ENCODE data around the gene DCUN1D3.

DCUN1D3 gene

DNA sequence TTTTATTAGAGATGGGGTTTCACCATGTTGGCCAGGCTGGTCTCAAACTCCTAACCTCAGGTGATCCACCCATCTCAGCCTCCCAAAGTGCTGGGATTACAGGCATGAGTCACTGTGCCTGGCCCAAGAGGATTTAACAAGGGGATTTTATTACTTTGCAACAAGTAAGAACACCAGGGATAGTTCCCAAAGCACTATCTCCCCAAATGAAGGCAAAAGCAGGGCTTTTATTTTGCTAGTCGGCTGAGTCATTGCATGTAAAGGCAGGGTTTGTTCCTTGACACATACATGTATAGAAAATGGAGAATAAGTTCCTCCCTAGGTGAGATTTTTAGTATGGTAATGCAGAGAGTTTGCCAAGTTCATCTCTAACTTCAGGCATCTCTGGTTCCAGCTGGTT, 69.8 kb downstream of the DCUN1D3 start:
- H3K27me3 Mint-ChIP-seq (ENCODE audit: low read depth), result no peaks in the 10 kb centered on the region
- peaks cover 20% of the 10 kb centered on the region for H3K36me3 Mint-ChIP-seq (ENCODE audit: low read depth)
- H3K4me3 Mint-ChIP-seq, result no peak overlapping the region
- no peaks in the 10 kb centered on the region for H3K9me3 Mint-ChIP-seq
- H3K27ac Mint-ChIP-seq, result no peak overlapping the region
- H3K4me1 Mint-ChIP-seq, result no peaks in the 10 kb centered on the region
- TF ChIP-seq, protein P1, sequence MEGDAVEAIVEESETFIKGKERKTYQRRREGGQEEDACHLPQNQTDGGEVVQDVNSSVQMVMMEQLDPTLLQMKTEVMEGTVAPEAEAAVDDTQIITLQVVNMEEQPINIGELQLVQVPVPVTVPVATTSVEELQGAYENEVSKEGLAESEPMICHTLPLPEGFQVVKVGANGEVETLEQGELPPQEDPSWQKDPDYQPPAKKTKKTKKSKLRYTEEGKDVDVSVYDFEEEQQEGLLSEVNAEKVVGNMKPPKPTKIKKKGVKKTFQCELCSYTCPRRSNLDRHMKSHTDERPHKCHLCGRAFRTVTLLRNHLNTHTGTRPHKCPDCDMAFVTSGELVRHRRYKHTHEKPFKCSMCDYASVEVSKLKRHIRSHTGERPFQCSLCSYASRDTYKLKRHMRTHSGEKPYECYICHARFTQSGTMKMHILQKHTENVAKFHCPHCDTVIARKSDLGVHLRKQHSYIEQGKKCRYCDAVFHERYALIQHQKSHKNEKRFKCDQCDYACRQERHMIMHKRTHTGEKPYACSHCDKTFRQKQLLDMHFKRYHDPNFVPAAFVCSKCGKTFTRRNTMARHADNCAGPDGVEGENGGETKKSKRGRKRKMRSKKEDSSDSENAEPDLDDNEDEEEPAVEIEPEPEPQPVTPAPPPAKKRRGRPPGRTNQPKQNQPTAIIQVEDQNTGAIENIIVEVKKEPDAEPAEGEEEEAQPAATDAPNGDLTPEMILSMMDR (IDR thresholded peaks at IDR 0.05; ENCODE audit: unreplicated experiment in 3 of 3), result no peak

DNA sequence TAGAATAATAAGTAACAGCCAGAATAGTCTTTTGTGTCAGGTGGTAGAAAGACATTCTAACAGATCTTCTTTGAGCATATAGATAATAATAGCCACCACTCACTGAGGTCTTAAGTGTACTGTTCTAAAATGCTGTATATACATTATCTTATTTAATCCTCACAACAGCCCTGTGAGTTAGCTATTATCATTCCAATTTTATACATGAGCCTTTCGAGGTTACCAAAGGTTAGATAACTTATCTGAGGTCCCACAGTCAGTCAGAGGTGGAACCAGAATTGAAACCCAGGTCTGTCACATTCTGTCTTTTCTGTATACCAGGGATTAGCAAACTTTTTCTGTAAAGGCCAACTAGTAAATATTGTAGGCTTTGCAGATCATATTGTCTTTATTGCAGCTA, 70.6 kb downstream of the DCUN1D3 start:
- no peaks in the 10 kb centered on the region for H3K27me3 Mint-ChIP-seq (ENCODE audit: low read depth)
- peaks cover 11% of the 10 kb centered on the region for H3K36me3 Mint-ChIP-seq (ENCODE audit: low read depth)
- H3K4me3 Mint-ChIP-seq, result no peak overlapping the region
- H3K4me1 Mint-ChIP-seq, result no peaks in the 10 kb centered on the region
- TF ChIP-seq, protein P1 (IDR thresholded peaks at IDR 0.05; ENCODE audit: unreplicated experiment in 3 of 3), result no peak
- H3K9me3 Mint-ChIP-seq, result no peaks in the 10 kb centered on the region
- H3K27ac Mint-ChIP-seq, result no peak overlapping the region

DNA sequence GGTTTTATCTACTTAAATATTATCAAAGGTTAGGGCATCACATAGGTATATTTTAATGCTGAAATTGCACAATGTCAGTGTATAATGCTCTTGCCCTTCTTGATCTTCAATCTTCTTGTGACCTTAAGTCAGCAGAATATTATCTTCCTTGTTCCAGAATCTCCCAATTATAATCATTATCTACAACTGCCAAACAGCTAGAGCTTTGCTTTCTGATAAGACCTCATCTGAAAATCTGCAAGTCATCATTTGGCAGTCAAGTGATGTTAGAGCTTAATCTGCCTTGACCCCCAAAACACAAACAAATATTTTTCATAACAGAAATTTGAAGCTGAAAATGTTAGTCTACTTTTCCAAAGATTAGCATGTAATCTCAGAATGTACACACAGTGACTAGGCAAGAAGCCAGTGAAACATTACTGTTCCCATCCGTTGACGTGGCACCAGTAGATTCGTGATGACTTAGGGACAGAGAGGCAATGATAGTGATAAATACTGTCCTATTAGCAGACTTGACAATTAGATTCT, 74.1 kb downstream of the DCUN1D3 start:
- H3K4me3 Mint-ChIP-seq, result no peak overlapping the region
- no peaks in the 10 kb centered on the region for H3K4me1 Mint-ChIP-seq
- no peak overlapping the region for H3K27ac Mint-ChIP-seq
- TF ChIP-seq, protein P1 (IDR thresholded peaks at IDR 0.05; ENCODE audit: unreplicated experiment in 3 of 3), result no peak
- peaks cover 4% of the 10 kb centered on the region for H3K36me3 Mint-ChIP-seq (ENCODE audit: low read depth)
- no peaks in the 10 kb centered on the region for H3K9me3 Mint-ChIP-seq
- H3K27me3 Mint-ChIP-seq (ENCODE audit: low read depth), result no peaks in the 10 kb centered on the region

DNA sequence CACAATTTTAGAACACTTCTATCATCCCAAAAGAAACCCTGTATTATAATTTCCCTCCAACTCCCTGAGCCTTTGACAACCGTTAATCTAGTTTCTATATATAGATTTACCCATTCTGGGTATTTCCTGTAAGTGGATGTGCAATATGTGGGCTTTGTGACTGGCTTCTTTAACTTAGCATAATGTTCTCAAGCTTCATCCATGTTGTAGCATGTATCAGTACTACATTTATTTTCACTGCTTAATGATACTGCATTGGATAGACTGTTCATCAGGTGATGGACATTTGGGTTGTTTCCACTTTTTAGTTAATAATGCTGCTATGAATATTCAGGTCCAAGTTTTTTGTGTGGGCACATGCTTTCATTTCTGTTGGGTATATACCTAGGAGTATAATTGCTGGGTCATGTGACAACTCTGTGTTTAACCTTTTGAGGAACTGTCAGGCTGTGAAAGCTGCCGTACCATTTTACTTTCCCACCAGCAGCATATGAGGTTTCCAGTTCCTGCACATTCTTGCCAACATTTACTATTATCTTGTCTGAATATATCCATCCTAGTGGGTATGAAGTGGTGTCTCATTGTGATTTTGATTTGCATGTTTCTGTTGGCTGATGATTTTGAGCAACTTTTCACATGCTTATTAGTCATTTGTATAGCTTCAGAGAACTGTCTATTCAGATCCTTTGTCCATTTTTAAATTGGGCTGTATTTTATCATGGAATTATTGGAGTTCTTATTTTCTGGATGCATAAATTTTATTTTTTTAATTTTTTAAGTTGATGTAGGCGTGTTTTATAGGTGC, 77.4 kb downstream of the DCUN1D3 start:
- TF ChIP-seq, protein P1 (IDR thresholded peaks at IDR 0.05; ENCODE audit: unreplicated experiment in 3 of 3), result no peak
- H3K27me3 Mint-ChIP-seq (ENCODE audit: low read depth), result no peaks in the 10 kb centered on the region
- H3K27ac Mint-ChIP-seq, result no peak overlapping the region
- H3K36me3 Mint-ChIP-seq (ENCODE audit: low read depth), result peaks cover 13% of the 10 kb centered on the region
- H3K4me1 Mint-ChIP-seq, result no peaks in the 10 kb centered on the region
- no peak overlapping the region for H3K4me3 Mint-ChIP-seq
- H3K9me3 Mint-ChIP-seq, result no peaks in the 10 kb centered on the region

DNA sequence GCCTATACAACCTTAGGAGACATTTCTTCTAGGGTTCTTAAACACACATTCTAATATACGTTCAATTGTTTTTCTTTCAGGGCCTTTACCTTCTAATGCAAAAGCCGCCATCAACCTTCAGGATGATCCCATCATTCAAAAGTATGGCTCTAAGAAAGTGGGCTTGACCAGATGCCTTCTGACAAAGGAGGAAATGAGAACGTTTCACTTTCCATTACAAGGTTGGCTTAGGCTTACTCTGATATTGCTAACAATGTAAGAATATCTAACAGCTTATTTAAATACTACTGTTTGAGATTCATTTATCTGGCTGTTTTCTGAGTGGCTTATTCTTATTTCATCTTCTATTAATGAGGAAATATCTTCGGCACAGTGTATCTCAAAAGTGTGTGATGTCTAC, 78.5 kb downstream of the DCUN1D3 start:
- Mint-ChIP-seq H3K27ac (no peak overlapping the region), H3K4me3 (no peak overlapping the region), H3K4me1 (no peaks in the 10 kb centered on the region), H3K27me3 (ENCODE audit: low read depth) (no peaks in the 10 kb centered on the region), H3K9me3 (no peaks in the 10 kb centered on the region), H3K36me3 (ENCODE audit: low read depth) (peaks cover 13% of the 10 kb centered on the region)
- TF ChIP-seq, protein P1 (IDR thresholded peaks at IDR 0.05; ENCODE audit: unreplicated experiment in 3 of 3), result no peak

All from nephron (organoid).